Loucy (cell line): ENCODE data around the gene ATP11A.

Experiments used
- H2AFZ ChIP-seq: fragments of 200-600 bp; sonication (generic); 2 replicates; pipeline ENCODE4 v1.6.0; 2016; ENCODE audit warnings: antibody characterized with exemption, mild to moderate bottlenecking, low read length, moderate library complexity
- H3F3A ChIP-seq: fragments of 200-600 bp; 2 replicates; pipeline ENCODE4 v1.6.0; 2016; ENCODE audit warnings: antibody characterized with exemption, low read depth, mild to moderate bottlenecking
- H3K27me3 ChIP-seq: fragments of 200-600 bp; sonication (generic); 2 replicates; pipeline ENCODE4 v1.6.1; 2014; ENCODE audit warnings: low read length, mild to moderate bottlenecking; ENCODE audit not compliant: insufficient read depth, poor library complexity, severe bottlenecking
- H3K36me3 ChIP-seq: fragments of 200-600 bp; sonication (generic); 2 replicates; pipeline ENCODE4 v1.6.1; 2016; ENCODE audit warnings: low read length; ENCODE audit not compliant: insufficient read depth
- H3K4me1 ChIP-seq: fragments of 200-600 bp; sonication (generic); 2 replicates; pipeline ENCODE4 v1.5.1; 2014; ENCODE audit warnings: low read length, mild to moderate bottlenecking; ENCODE audit not compliant: insufficient read depth, poor library complexity, severe bottlenecking
- H3K4me2 ChIP-seq: fragments of 200-600 bp; sonication (generic); 2 replicates; pipeline ENCODE4 v1.6.0; 2014; ENCODE audit warnings: antibody characterized with exemption, low read length, low read depth, mild to moderate bottlenecking; ENCODE audit not compliant: poor library complexity, severe bottlenecking
- H3K4me3 ChIP-seq: fragments of 200-600 bp; sonication (generic); 2 replicates; pipeline ENCODE4 v1.5.1; 2014; ENCODE audit warnings: low read length, mild to moderate bottlenecking, mixed read lengths; ENCODE audit not compliant: poor library complexity, severe bottlenecking
- H3K79me2 ChIP-seq: fragments of 200-600 bp; sonication (generic); 2 replicates; pipeline ENCODE4 v1.6.1; 2014; ENCODE audit warnings: low read length; ENCODE audit not compliant: insufficient read depth
- H3K9ac ChIP-seq: fragments of 200-600 bp; sonication (generic); 2 replicates; pipeline ENCODE4 v1.6.0; 2014; ENCODE audit warnings: mild to moderate bottlenecking, low read depth, low read length, moderate library complexity; ENCODE audit not compliant: poor library complexity, severe bottlenecking
- H3K9me2 ChIP-seq: fragments of 200-600 bp; sonication (generic); replicated peaks from 2 replicates; pipeline ENCODE4 v1.6.1; 2016; ENCODE audit warnings: low read depth, low read length, mixed read lengths
- H3K9me3 ChIP-seq: fragments of 200-600 bp; sonication (generic); 2 replicates; pipeline ENCODE4 v1.6.1; 2014; ENCODE audit warnings: mild to moderate bottlenecking, antibody characterized with exemption, low read length, low read depth; ENCODE audit not compliant: insufficient read depth
- H4K20me1 ChIP-seq: fragments of 200-600 bp; sonication (generic); 2 replicates; pipeline ENCODE4 v1.6.0; 2014; ENCODE audit warnings: antibody characterized with exemption, low read length, mild to moderate bottlenecking; ENCODE audit not compliant: insufficient read depth, poor library complexity, severe bottlenecking
- EZH2phosphoT487 ChIP-seq: fragments of 200-600 bp; IDR thresholded peaks from 2 replicates; pipeline ENCODE4 v1.6.1; 2018; ENCODE audit warnings: antibody characterized with exemption, mild to moderate bottlenecking, moderate library complexity, borderline replicate concordance
- TF ChIP-seq, protein P1 (sequence below): fragments of 200-600 bp; sonication (generic); conservative IDR thresholded peaks from 2 replicates; pipeline ENCODE4 v1.5.1; 2014; ENCODE audit warnings: mild to moderate bottlenecking, antibody characterized with exemption, low read length

ATP11A gene

DNA sequence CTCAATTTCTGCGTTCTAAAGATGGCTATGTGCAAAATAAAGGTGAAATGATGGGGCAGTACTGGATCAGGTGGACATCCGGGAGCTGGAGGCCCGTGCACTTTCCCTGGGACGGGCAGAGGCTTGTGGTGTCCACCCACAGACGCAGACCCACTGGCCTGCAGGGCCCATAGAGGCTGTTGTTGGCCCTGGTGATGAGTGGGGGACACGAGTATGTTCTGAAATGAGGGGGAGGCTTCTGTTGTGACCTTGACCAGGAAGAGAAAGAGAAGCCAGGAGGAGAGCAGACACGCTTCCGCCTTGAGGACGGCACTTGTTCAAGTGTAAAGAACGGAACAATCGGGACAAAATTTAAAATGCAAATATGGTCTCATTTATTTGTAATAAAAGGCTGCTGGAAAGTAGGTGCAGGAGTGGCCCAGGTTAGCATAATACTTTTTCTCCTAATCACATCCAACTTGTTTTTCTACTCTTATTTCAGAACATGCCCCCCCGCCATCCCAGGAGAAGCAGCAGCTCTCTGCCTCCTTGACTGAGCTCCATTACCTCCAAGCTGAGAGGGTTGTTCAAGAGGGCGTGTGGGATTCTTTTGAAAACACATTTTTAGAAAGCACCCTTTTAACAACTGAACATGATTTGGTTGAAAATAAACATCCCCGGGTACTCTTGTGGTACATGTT is 27.1 kb downstream of the ATP11A start:
- Histone ChIP-seq H3K27me3 (no peaks in the 10 kb centered on the region), H3K36me3 (no peaks in the 10 kb centered on the region), H4K20me1 (peaks cover 3% of the 10 kb centered on the region)

GRCh38 chr13:112718318-112718717 is 28.5 kb downstream of the ATP11A start:
- H3K9ac ChIP-seq: no peak overlapping the region
- H3K36me3 ChIP-seq: no peaks in the 10 kb centered on the region
- H3K9me3 ChIP-seq: no peaks in the 10 kb centered on the region
- peaks cover under 1% of the 10 kb centered on the region; the same call in 1 of the 2 replicates for H3K79me2 ChIP-seq
- H3K9me2 ChIP-seq: no peaks in the 10 kb centered on the region
- H3K4me3 ChIP-seq: no peak overlapping the region
- H4K20me1 ChIP-seq: peaks cover 3% of the 10 kb centered on the region
- no peaks in the 10 kb centered on the region for H3F3A ChIP-seq
- H2AFZ ChIP-seq: no peak overlapping the region
- TF ChIP-seq, protein P1, sequence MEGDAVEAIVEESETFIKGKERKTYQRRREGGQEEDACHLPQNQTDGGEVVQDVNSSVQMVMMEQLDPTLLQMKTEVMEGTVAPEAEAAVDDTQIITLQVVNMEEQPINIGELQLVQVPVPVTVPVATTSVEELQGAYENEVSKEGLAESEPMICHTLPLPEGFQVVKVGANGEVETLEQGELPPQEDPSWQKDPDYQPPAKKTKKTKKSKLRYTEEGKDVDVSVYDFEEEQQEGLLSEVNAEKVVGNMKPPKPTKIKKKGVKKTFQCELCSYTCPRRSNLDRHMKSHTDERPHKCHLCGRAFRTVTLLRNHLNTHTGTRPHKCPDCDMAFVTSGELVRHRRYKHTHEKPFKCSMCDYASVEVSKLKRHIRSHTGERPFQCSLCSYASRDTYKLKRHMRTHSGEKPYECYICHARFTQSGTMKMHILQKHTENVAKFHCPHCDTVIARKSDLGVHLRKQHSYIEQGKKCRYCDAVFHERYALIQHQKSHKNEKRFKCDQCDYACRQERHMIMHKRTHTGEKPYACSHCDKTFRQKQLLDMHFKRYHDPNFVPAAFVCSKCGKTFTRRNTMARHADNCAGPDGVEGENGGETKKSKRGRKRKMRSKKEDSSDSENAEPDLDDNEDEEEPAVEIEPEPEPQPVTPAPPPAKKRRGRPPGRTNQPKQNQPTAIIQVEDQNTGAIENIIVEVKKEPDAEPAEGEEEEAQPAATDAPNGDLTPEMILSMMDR: no peak
- TF ChIP-seq EZH2phosphoT487: no peak
- no peaks in the 10 kb centered on the region for H3K27me3 ChIP-seq
- H3K4me1 ChIP-seq: no peaks in the 10 kb centered on the region
- H3K4me2 ChIP-seq: no peak overlapping the region

More for the DNA sequence above, 27.1 kb downstream of the ATP11A start:
- no peaks in the 10 kb centered on the region for H3K9me2 ChIP-seq
- no peak overlapping the region for H3K9ac ChIP-seq
- H3K4me1 ChIP-seq: no peaks in the 10 kb centered on the region
- no peaks in the 10 kb centered on the region for H3K9me3 ChIP-seq
- H3K4me3 ChIP-seq: no peak overlapping the region
- no peak overlapping the region for H2AFZ ChIP-seq
- no peak overlapping the region for H3K4me2 ChIP-seq
- no peaks in the 10 kb centered on the region for H3F3A ChIP-seq
- TF ChIP-seq EZH2phosphoT487: no peak
- TF ChIP-seq, protein P1: no peak
- no peaks in the 10 kb centered on the region for H3K79me2 ChIP-seq

DNA sequence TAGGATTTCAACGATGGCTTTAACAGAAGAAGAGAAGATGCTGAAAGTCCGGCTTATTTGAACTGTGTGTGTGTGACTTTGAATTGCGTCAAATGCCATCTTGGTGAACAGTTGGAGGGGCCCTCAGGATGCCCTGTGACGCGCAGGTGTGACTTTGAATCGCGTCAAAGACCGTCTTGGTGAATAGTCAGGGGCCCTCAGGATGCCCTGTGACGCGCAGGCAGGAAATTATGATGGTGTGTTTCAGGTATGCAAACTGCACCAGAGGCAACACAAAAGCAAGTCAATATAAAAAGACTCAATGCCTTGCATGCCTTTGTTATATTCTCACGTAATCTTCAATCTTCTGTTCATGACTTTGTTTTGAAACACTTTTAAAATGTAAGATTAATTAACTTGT is 29.2 kb downstream of the ATP11A start:
- Histone ChIP-seq H3K27me3 (no peaks in the 10 kb centered on the region), H3K79me2 (peaks cover 4% of the 10 kb centered on the region; the same call in 1 of the 2 replicates), H3K9ac (no peak overlapping the region), H3F3A (no peaks in the 10 kb centered on the region), H4K20me1 (peaks cover 3% of the 10 kb centered on the region), H3K4me2 (no peak overlapping the region), H3K36me3 (no peaks in the 10 kb centered on the region), H3K4me3 (no peak overlapping the region), H2AFZ (no peak overlapping the region), H3K9me3 (no peaks in the 10 kb centered on the region), H3K4me1 (no peaks in the 10 kb centered on the region), H3K9me2 (no peaks in the 10 kb centered on the region)
- no peak for TF ChIP-seq EZH2phosphoT487
- TF ChIP-seq, protein P1: no peak
